A549 treated with Mapracorat at 1 μM for 4 hours (cell line): ENCODE data around the gene ASB12. TPM values are rescaled to one million over a fixed set of nuclear protein-coding genes. Genes with fewer than 3 reads are reported as not detected.

Experiments used
- total RNA-seq: library from RNA; stranded (reverse); fragments of 200-300 nt; extraction: Qiagen RNA extraction; gene quantifications from 5 replicates; pipeline ENCODE4 v1.2.3, GENCODE V29; 2022

Gene ASB12, protein sequence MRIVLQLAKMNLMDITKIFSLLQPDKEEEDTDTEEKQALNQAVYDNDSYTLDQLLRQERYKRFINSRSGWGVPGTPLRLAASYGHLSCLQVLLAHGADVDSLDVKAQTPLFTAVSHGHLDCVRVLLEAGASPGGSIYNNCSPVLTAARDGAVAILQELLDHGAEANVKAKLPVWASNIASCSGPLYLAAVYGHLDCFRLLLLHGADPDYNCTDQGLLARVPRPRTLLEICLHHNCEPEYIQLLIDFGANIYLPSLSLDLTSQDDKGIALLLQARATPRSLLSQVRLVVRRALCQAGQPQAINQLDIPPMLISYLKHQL
- total RNA-seq: 0.12 TPM in 1 of 5 replicates, not detected in the others

DNA sequence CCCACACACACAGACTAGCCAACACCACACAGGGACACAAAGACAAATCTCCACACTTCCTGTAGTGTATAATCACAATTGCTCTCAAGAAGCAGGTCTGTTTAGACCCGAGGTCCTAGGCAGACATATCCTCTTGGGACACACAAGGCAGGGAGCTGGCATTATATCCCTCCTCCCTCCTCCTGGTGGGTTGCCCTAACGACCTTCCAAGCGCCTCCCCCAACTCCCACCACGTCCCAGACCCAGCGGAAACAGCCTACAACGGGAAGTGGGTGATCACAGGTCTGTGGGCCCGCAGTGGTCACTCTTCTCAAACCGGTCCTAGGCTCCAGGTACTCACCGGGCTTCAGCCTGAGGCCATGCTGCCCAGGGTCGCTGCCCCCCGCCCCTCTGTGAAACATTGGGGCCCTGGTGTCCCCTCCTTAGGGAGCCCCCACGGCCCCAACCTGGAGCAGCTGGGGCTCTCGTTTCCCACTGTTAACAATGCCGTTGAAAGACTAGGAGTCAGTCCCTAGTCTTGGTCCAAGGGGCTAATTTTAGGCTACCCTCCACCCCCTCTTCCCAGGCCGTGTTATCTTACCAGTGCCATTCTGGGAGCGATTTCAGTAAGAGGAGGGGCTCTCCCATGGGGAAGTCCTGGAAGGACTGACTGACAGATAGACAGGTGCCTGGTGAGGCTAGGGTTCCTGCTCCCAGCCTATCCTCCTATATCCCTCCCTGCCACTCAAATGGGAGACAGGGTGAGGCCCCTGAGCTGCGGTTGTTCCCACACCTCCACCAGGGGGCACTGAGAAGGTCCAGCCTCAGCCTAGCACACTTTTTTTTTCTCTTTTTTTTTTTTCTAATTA, at the start of gene ASB12:
TSS of gene ASB12 (minus strand) at position 485 of the 848 bp plus-strand sequence. CDS start 4,957 bp downstream, outside the sequence.

DNA sequence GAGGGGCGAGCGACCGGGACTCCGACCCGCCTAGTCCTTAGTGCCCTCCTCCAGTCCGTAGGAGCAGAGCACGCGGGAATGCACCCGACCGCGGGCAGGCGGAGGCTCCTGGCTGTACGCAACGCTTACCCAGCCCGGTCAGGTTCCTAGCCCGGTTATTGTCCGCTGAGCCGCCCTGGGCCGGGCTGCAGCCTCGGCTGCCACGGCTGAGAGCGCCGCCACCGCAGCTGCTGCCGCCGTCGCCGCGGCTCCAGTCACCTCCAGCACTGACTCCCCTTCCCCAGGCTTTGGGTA, 25.0 kb downstream of the ASB12 start, which contains the start of gene AMER1:
TSS of gene AMER1 (minus strand) at position 268 of the 294 bp plus-strand sequence. CDS start 12,422 bp downstream, outside the sequence.

Other genes starting within 250 kb of the ASB12 start
- 2.1 to 3.0 TPM (median 2.6 TPM) in 5 replicates for gene AMER1, start 24.9 kb downstream of the ASB12 start, total RNA-seq
- 0.53 to 1.1 TPM (median 0.65 TPM) in 5 replicates for gene MTMR8, start 164.8 kb upstream of the ASB12 start, total RNA-seq